Upper lobe of left lung (tissue), 6 donors: Measurements from ENCODE around the gene PSMB2. TPM values are rescaled to one million over a fixed set of nuclear protein-coding genes. Genes with fewer than 3 reads are reported as not detected.
"Not testable (repeated sequence)": the region's sequence is repeated elsewhere in the genome, so short reads cannot be mapped to it uniquely, and the experiment has no call there.

Source experiments
- ATAC-seq, 2 donors: fragments of 200-7000 bp; cut with Tn5 transposase; one replicate each; pipeline ENCODE4 v1.9.1; 2022; ENCODE audit warnings: mild to moderate bottlenecking in 2 of 2, moderate library complexity in 2 of 2; ENCODE audit not compliant: low FRiP score in 2 of 2
- DNase-seq, 2 donors: peaks; one replicate each; pipeline ENCODE4 v3.0.0-alpha.2; 2019 to 2020
- H3K27ac ChIP-seq, 4 donors: fragments of 200-600 bp; sonication (generic); one replicate each; pipeline ENCODE4 v1.5.1; 2016 to 2019
- H3K27me3 ChIP-seq, 4 donors: fragments of 200-600 bp; sonication (generic); one replicate each; pipeline ENCODE4 v1.5.1; 2017 to 2019
- H3K36me3 ChIP-seq, 4 donors: fragments of 200-600 bp; sonication (generic); one replicate each; pipeline ENCODE4 v1.5.1; 2016 to 2019
- H3K4me1 ChIP-seq, 4 donors: fragments of 200-600 bp; sonication (generic); one replicate each; pipeline ENCODE4 v1.5.1; 2018 to 2019
- H3K4me3 ChIP-seq, 4 donors: fragments of 200-600 bp; sonication (generic); one replicate each; pipeline ENCODE4 v1.5.1; 2017 to 2019; ENCODE audit warnings: mild to moderate bottlenecking in 2 of 4, moderate library complexity in 1 of 4
- H3K9me3 ChIP-seq, 4 donors: fragments of 200-600 bp; sonication (generic); one replicate each; pipeline ENCODE4 v1.5.1; 2018 to 2019
- EP300 ChIP-seq, 4 donors: sonication (generic); formaldehyde crosslinking; IDR thresholded peaks; one replicate each; pipeline ENCODE4 v1.5.1; 2017; ENCODE audit warnings: antibody characterized with exemption in 4 of 4, control low read depth in 2 of 4
- POLR2A ChIP-seq, 4 donors: fragments of 450-650 bp; IDR thresholded peaks; one replicate each; pipeline ENCODE4 v1.5.1; 2016 to 2017; ENCODE audit warnings: antibody characterized with exemption in 4 of 4, mild to moderate bottlenecking in 2 of 4
- POLR2AphosphoS5 ChIP-seq, 2 donors: sonication (generic); formaldehyde crosslinking; IDR thresholded peaks; one replicate each; pipeline ENCODE4 v1.5.1; 2017; ENCODE audit warnings: antibody characterized with exemption in 2 of 2
- WGBS, 2 donors: methylation state at CpG; one replicate each; pipeline ENCODE4 v1.1.5; 2017 to 2018; 5-methylcytosine and 5-hydroxymethylcytosine counted together
- total RNA-seq, 6 donors: library from RNA; depleted of rRNA in 4 of 6; stranded (reverse); fragments of >200 nt in 4 of 6; gene quantifications; one replicate each; pipeline versions ENCODE4 v1.1.0 to v1.2.1, GENCODE V29; 2016 to 2021
- TF ChIP-seq, protein P1 (sequence below), 6 experiments: fragments of 450-650 bp in 4 of 6; fragments of 200-600 bp in 2 of 6; sonication (generic) in 2 of 6; IDR thresholded peaks; one replicate each; pipeline ENCODE4 v1.5.1; 2016 to 2019; ENCODE audit warnings: antibody characterized with exemption in 6 of 6
- donor health status: DM: no; HTN: no; CAD: no; lungs with moderate emphysema.
- donor health status: DM: no; HTN: yes; CAD: no; lungs with severe emphysema.

The PSMB2 gene
- total RNA-seq = 10 to 100 TPM; 17.8 to 45.6 (median 38.7) TPM

GRCh38 chr1:35641233-35641866, at the start of gene PSMB2:
Gene PSMB2, minus strand, starts transcription at chr1:35641526. Its CDS starts 94 bp downstream, at chr1:35641432.
- WGBS, 2 donors = 0 to 1% methylated on average over 16 to 36 of the region's 43 CpGs
- DNase-seq (peak; percentile 96 to 98), ATAC-seq (peak; percentile 97)
- Histone ChIP-seq H3K36me3 (no peaks in the 10 kb centered on the region), H3K27ac (peak within 1 kb of the TSS; percentile 89 to 96 (median 90)), H3K4me3 (peak within 1 kb of the TSS; percentile 43 to 87 (median 84)), H3K4me1 (peaks cover 37 to 48% (median 46%) of the 10 kb centered on the region in 4 donors), H3K27me3 (no peaks in the 10 kb centered on the region), H3K9me3 (no peaks in the 10 kb centered on the region)
- no peak for TF ChIP-seq EP300 (IDR thresholded peaks at IDR 0.05)
- TF ChIP-seq POLR2A (IDR thresholded peaks at IDR 0.05) = peak in 3 of 4 donors; percentile 63 to 85 (median 85)
- peak; percentile 97 to 98 for TF ChIP-seq POLR2AphosphoS5 (IDR thresholded peaks at IDR 0.05)

DNA sequence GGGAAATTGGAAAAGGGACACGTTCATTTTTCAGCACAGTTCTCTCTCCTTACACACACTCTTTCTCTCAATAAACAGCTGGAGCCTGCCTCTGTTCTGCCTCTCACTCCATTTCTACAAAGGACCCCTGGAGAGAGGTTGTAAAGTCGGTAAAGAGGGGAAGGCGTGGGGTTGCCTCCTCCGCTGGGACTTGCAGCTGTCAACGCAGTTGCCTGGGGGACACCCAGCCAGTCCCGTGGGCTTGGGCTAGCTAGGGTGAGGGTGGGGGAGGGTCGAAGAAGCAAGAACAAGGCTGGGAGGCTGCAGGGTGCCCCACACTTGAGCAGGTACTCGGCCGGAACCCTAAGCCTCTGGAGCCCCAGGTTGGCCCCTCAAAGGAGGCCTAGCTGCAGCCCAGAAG, 49.8 kb upstream of the PSMB2 start:
- Histone ChIP-seq H3K9me3 (no peaks in the 10 kb centered on the region), H3K4me3 (no peak overlapping the region), H3K4me1 (no peaks in the 10 kb centered on the region), H3K27ac (no peak overlapping the region), H3K36me3 (no peaks in the 10 kb centered on the region), H3K27me3 (no peaks in the 10 kb centered on the region)
- DNase-seq = peak in 1 of 2 donors; percentile 35
- ATAC-seq = no peak
- WGBS, 2 donors = 39 to 47% methylated on average over 4 to 9 of the region's 9 CpGs
- no peak for TF ChIP-seq EP300 (IDR thresholded peaks at IDR 0.05)
- TF ChIP-seq POLR2AphosphoS5 (IDR thresholded peaks at IDR 0.05) = no peak
- no peak for TF ChIP-seq POLR2A (IDR thresholded peaks at IDR 0.05)
- TF ChIP-seq, protein P1, sequence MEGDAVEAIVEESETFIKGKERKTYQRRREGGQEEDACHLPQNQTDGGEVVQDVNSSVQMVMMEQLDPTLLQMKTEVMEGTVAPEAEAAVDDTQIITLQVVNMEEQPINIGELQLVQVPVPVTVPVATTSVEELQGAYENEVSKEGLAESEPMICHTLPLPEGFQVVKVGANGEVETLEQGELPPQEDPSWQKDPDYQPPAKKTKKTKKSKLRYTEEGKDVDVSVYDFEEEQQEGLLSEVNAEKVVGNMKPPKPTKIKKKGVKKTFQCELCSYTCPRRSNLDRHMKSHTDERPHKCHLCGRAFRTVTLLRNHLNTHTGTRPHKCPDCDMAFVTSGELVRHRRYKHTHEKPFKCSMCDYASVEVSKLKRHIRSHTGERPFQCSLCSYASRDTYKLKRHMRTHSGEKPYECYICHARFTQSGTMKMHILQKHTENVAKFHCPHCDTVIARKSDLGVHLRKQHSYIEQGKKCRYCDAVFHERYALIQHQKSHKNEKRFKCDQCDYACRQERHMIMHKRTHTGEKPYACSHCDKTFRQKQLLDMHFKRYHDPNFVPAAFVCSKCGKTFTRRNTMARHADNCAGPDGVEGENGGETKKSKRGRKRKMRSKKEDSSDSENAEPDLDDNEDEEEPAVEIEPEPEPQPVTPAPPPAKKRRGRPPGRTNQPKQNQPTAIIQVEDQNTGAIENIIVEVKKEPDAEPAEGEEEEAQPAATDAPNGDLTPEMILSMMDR (IDR thresholded peaks at IDR 0.05) = no peak

- WGBS, 2 donors = 87 to 89% methylated on average over 4 of the region's 4 CpGs
- DNase-seq, H3K9me3 ChIP-seq, H3K27me3 ChIP-seq, ATAC-seq, H3K36me3 ChIP-seq, H3K27ac ChIP-seq, H3K4me3 ChIP-seq, H3K4me1 ChIP-seq: not testable (repeated sequence)
Observed at GRCh38 chr1:35690103-35690502, 48.8 kb upstream of the PSMB2 start.

DNA sequence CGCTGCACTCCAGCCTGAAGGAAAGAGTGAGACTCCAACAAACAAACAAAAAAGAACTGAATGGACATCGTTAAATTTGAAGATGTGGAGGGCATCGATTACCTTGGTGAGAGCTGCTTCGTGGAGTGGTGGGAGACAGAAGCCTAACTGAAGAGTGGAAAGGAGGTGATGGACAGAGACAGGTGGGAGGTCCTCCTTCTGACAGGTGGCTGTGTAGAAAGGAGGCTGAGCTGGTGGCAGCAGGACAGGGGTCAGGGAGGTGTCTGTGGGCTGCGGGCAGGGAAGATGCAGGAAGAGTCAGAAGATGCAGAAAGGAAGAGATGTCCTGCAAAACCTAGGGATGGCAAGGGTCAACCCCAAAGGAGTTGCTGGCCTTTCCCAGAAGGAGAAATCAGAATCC, 46.8 kb upstream of the PSMB2 start:
- Histone ChIP-seq H3K36me3 (no peaks in the 10 kb centered on the region), H3K27ac (no peak overlapping the region), H3K9me3 (no peaks in the 10 kb centered on the region), H3K4me3 (no peak overlapping the region), H3K27me3 (no peaks in the 10 kb centered on the region), H3K4me1 (no peaks in the 10 kb centered on the region)
- 89% methylated on average over 5 of the region's 5 CpGs for WGBS, 2 donors
- TF ChIP-seq EP300 (IDR thresholded peaks at IDR 0.05) (no peak), POLR2A (IDR thresholded peaks at IDR 0.05) (no peak), POLR2AphosphoS5 (IDR thresholded peaks at IDR 0.05) (no peak)
- TF ChIP-seq, protein P1 (IDR thresholded peaks at IDR 0.05) = no peak
- no peak for ATAC-seq
- no peak for DNase-seq

DNA sequence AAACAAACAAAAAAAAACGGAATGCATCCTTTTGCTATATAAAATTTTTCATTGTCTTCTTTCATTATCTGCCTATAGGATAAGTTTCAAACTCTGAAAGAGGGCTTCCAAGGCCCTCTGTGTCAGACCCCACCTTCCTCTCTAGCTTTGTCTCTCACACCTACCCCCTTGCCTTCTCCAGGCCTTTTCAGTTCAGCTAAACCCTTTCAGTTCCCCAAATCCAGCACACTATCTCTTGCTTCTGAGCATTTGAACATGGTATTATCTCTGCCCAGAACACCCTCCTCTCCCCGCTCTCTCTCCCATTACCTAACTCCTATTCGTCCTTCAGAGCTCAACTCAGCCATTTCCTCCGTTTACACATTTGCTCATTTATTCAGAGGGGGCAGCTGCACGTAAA, 41.7 kb upstream of the PSMB2 start:
- TF ChIP-seq POLR2AphosphoS5 (IDR thresholded peaks at IDR 0.05) (no peak), POLR2A (IDR thresholded peaks at IDR 0.05) (no peak), EP300 (IDR thresholded peaks at IDR 0.05) (no peak)
- TF ChIP-seq, protein P1 (IDR thresholded peaks at IDR 0.05) = no peak
- Histone ChIP-seq H3K27ac (no peak overlapping the region), H3K4me1 (no peaks in the 10 kb centered on the region), H3K9me3 (no peaks in the 10 kb centered on the region), H3K4me3 (no peak overlapping the region), H3K36me3 (no peaks in the 10 kb centered on the region), H3K27me3 (no peaks in the 10 kb centered on the region)
- no peak for DNase-seq
- no peak for ATAC-seq
- 49 to 52% methylated on average over 5 of the region's 5 CpGs for WGBS, 2 donors

DNA sequence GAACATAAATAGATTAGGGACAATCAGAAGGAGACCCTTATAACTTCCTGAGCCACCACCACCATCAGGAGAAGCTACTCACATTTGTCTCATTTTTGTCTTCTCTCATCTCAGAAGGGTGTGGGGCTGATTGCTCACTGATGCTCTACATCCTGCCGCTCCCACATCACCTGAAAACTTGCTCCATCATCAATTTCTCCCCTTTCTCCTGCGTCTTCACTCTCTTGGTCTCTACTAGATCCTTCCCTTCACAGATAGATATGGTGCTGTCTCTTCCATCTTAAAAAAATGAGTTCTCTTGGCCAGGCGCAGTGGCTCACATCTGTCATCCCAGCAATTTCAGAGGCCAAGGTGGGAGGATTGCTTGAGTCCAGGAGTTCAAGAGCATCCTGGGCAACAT, 38.9 kb upstream of the PSMB2 start:
- Histone ChIP-seq H3K27me3 (no peaks in the 10 kb centered on the region), H3K9me3 (no peaks in the 10 kb centered on the region), H3K4me3 (no peak overlapping the region), H3K4me1 (no peaks in the 10 kb centered on the region), H3K27ac (no peak overlapping the region), H3K36me3 (no peaks in the 10 kb centered on the region)
- no peak for DNase-seq
- WGBS, 2 donors = 95 to 96% methylated on average over 3 of the region's 3 CpGs
- no peak for TF ChIP-seq POLR2AphosphoS5 (IDR thresholded peaks at IDR 0.05)
- no peak for TF ChIP-seq POLR2A (IDR thresholded peaks at IDR 0.05)
- TF ChIP-seq, protein P1 (IDR thresholded peaks at IDR 0.05) = no peak
- no peak for TF ChIP-seq EP300 (IDR thresholded peaks at IDR 0.05)
- no peak for ATAC-seq
